HEK293 (cell line): ENCODE data around the gene PIK3R3.

Experiments
- BCL11A ChIP-seq: fragments of 450-650 bp; formaldehyde crosslinking; IDR thresholded peaks from 2 replicates; pipeline ENCODE4 v1.5.1; 2016; ENCODE audit warnings: low read depth, missing biosample characterization, missing genetic modification characterization
- GLIS2 ChIP-seq: fragments of 450-650 bp; formaldehyde crosslinking; IDR thresholded peaks from 2 replicates; pipeline ENCODE4 v1.5.1; 2016; ENCODE audit warnings: missing biosample characterization, missing genetic modification characterization
- INSM2 ChIP-seq: fragments of 450-650 bp; formaldehyde crosslinking; IDR thresholded peaks from 2 replicates; pipeline ENCODE4 v1.5.1; 2016; ENCODE audit warnings: missing biosample characterization, missing genetic modification characterization
- KLF16 ChIP-seq: fragments of 450-650 bp; formaldehyde crosslinking; IDR thresholded peaks from 2 replicates; pipeline ENCODE4 v1.5.1; 2017; ENCODE audit warnings: missing biosample characterization, missing genetic modification characterization
- KLF8 ChIP-seq: fragments of 450-650 bp; formaldehyde crosslinking; IDR thresholded peaks from 2 replicates; pipeline ENCODE4 v1.5.1; 2016; ENCODE audit warnings: missing biosample characterization, missing genetic modification characterization
- RBAK ChIP-seq: fragments of 450-650 bp; formaldehyde crosslinking; IDR thresholded peaks from 2 replicates; pipeline ENCODE4 v1.5.1; 2016; ENCODE audit warnings: missing biosample characterization, missing genetic modification characterization
- REPIN1 ChIP-seq: fragments of 450-650 bp; formaldehyde crosslinking; IDR thresholded peaks from 2 replicates; pipeline ENCODE4 v1.5.1; 2017; ENCODE audit warnings: missing biosample characterization, missing genetic modification characterization, low read depth
- SCRT1 ChIP-seq: fragments of 450-650 bp; formaldehyde crosslinking; IDR thresholded peaks from 2 replicates; pipeline ENCODE4 v1.5.1; 2016; ENCODE audit warnings: missing biosample characterization, missing genetic modification characterization, borderline replicate concordance
- SETDB1 ChIP-seq: IDR thresholded peaks from one replicate; pipeline ENCODE4 v1.6.1; 2017; ENCODE audit warnings: mild to moderate bottlenecking, low read length, moderate library complexity, mixed read lengths; ENCODE audit not compliant: insufficient read length
- ZBTB21 ChIP-seq: fragments of 450-650 bp; formaldehyde crosslinking; IDR thresholded peaks from 2 replicates; pipeline ENCODE4 v1.5.1; 2017; ENCODE audit warnings: missing biosample characterization, missing genetic modification characterization
- ZBTB26 ChIP-seq: fragments of 450-650 bp; formaldehyde crosslinking; optimal IDR thresholded peaks from 2 replicates; pipeline ENCODE3; 2016; ENCODE audit warnings: missing biosample characterization, mild to moderate bottlenecking, missing genetic modification characterization
- ZBTB6 ChIP-seq: fragments of 450-650 bp; formaldehyde crosslinking; IDR thresholded peaks from 2 replicates; pipeline ENCODE4 v1.5.1; 2017; ENCODE audit warnings: missing biosample characterization, missing genetic modification characterization
- ZFHX2 ChIP-seq: fragments of 450-650 bp; formaldehyde crosslinking; conservative IDR thresholded peaks from 2 replicates; pipeline ENCODE4 v1.5.1; 2016; ENCODE audit warnings: missing biosample characterization, missing genetic modification characterization
- ZFP69B ChIP-seq: fragments of 450-650 bp; formaldehyde crosslinking; IDR thresholded peaks from 2 replicates; pipeline ENCODE4 v1.5.1; 2016; ENCODE audit warnings: missing biosample characterization, missing genetic modification characterization
- ZIC2 ChIP-seq: fragments of 450-650 bp; formaldehyde crosslinking; IDR thresholded peaks from 2 replicates; pipeline ENCODE4 v1.5.1; 2016; ENCODE audit warnings: missing biosample characterization, missing genetic modification characterization
- ZNF157 ChIP-seq: fragments of 450-650 bp; formaldehyde crosslinking; IDR thresholded peaks from 2 replicates; pipeline ENCODE4 v1.5.1; 2016; ENCODE audit warnings: missing biosample characterization, missing genetic modification characterization
- ZNF16 ChIP-seq: fragments of 450-650 bp; formaldehyde crosslinking; IDR thresholded peaks from 2 replicates; pipeline ENCODE4 v1.5.1; 2016; ENCODE audit warnings: low read depth, missing biosample characterization, missing genetic modification characterization
- ZNF174 ChIP-seq: fragments of 450-650 bp; formaldehyde crosslinking; IDR thresholded peaks from 2 replicates; pipeline ENCODE4 v1.5.0; 2017; ENCODE audit warnings: missing biosample characterization, mild to moderate bottlenecking, missing genetic modification characterization
- ZNF2 ChIP-seq: fragments of 450-650 bp; formaldehyde crosslinking; IDR thresholded peaks from 2 replicates; pipeline ENCODE4 v1.5.1; 2016; ENCODE audit warnings: missing biosample characterization, missing genetic modification characterization
- ZNF239 ChIP-seq: fragments of 450-650 bp; formaldehyde crosslinking; IDR thresholded peaks from 2 replicates; pipeline ENCODE4 v1.5.1; 2016; ENCODE audit warnings: missing biosample characterization, missing genetic modification characterization
- ZNF274 ChIP-seq, 2 experiments: fragments of 200-500 bp in 1 of 2; fragments of 450-650 bp in 1 of 2; sonication (Bioruptor generic) in 1 of 2; formaldehyde crosslinking in 1 of 2; IDR thresholded peaks; 2 replicates each; pipeline versions ENCODE4 v1.5.1 to v1.6.1; 2014 to 2016; ENCODE audit warnings: borderline replicate concordance in 1 of 2, inconsistent platforms in 1 of 2, low read length in 1 of 2, missing biosample characterization in 1 of 2, missing genetic modification characterization in 1 of 2
- ZNF292 ChIP-seq: fragments of 450-650 bp; formaldehyde crosslinking; IDR thresholded peaks from 2 replicates; pipeline ENCODE4 v1.5.1; 2016; ENCODE audit warnings: low read depth, missing biosample characterization, missing genetic modification characterization, borderline replicate concordance
- ZNF366 ChIP-seq: fragments of 450-650 bp; formaldehyde crosslinking; conservative IDR thresholded peaks from 2 replicates; pipeline ENCODE4 v1.5.1; 2016; ENCODE audit warnings: missing biosample characterization, missing genetic modification characterization
- ZNF433 ChIP-seq: fragments of 450-650 bp; formaldehyde crosslinking; IDR thresholded peaks from 2 replicates; pipeline ENCODE4 v1.5.1; 2016; ENCODE audit warnings: missing biosample characterization, missing genetic modification characterization, low read depth
- ZNF600 ChIP-seq: fragments of 450-650 bp; formaldehyde crosslinking; IDR thresholded peaks from 2 replicates; pipeline ENCODE4 v1.5.1; 2016; ENCODE audit warnings: missing biosample characterization, missing genetic modification characterization
- ZNF629 ChIP-seq: fragments of 450-650 bp; formaldehyde crosslinking; IDR thresholded peaks from 2 replicates; pipeline ENCODE4 v1.5.1; 2017; ENCODE audit warnings: missing biosample characterization, missing genetic modification characterization
- TF ChIP-seq, protein P1 (sequence below): fragments of 450-650 bp; formaldehyde crosslinking; IDR thresholded peaks from 2 replicates; pipeline ENCODE4 v1.5.0; 2017; ENCODE audit warnings: missing biosample characterization, missing genetic modification characterization, borderline replicate concordance
- TF ChIP-seq, protein P2 (sequence below): fragments of 450-650 bp; formaldehyde crosslinking; IDR thresholded peaks from 2 replicates; pipeline ENCODE4 v1.5.1; 2016; ENCODE audit warnings: missing biosample characterization, missing genetic modification characterization
- TF ChIP-seq, protein P3 (sequence below): fragments of 450-650 bp; formaldehyde crosslinking; IDR thresholded peaks from 2 replicates; pipeline ENCODE4 v1.5.1; 2016; ENCODE audit warnings: missing biosample characterization, missing genetic modification characterization, borderline replicate concordance
- TF ChIP-seq, protein P4 (sequence below): fragments of 450-650 bp; formaldehyde crosslinking; IDR thresholded peaks from 2 replicates; pipeline ENCODE4 v1.5.1; 2017; ENCODE audit warnings: missing biosample characterization, missing genetic modification characterization

Gene PIK3R3

DNA sequence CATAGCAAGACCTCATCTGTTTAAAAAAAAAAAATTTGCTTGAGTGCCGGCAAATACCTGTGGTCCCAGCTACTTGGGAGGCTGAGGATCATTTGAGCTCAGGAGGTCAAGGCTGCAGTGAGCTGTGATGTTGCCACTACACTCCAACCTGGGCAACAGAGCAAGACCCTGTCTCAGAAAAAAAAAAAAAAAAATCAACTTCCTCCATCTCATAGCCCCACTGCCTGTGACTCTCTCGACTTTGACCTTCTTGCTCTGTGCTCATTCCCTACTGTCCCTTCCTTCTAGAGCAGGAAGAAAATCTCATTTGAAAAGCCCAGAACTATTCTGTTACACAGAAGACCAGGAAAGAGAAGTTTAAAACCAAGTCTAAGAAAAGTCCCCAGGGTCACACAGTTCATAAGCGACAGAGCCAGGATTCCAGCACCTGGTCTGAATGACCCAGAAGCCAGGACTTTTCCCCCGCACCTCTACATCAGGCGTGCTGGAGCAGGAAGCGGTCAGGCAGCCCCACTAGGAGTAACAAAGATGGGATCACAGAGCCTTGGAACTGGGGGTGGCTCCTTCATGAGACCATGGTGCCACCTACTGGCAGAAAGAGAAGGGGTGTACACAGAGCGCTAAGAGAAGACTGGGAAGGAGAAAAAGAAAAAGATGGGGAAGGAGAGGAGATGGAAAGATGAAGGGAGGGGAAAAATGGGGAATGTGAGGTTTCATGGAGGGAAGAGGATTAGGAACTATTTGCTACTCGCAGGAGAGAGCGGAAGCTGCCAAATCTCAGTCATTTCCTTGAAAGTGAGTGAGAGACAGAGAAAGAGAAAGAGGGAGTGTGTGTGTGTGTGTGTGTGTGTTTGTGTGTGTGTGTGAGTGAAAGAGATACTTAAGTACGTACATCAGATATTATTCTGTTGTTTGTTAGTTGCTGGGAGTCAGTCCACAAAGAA lies 47.0 kb upstream of the PIK3R3 start (continued):
- TF ChIP-seq, protein P1, sequence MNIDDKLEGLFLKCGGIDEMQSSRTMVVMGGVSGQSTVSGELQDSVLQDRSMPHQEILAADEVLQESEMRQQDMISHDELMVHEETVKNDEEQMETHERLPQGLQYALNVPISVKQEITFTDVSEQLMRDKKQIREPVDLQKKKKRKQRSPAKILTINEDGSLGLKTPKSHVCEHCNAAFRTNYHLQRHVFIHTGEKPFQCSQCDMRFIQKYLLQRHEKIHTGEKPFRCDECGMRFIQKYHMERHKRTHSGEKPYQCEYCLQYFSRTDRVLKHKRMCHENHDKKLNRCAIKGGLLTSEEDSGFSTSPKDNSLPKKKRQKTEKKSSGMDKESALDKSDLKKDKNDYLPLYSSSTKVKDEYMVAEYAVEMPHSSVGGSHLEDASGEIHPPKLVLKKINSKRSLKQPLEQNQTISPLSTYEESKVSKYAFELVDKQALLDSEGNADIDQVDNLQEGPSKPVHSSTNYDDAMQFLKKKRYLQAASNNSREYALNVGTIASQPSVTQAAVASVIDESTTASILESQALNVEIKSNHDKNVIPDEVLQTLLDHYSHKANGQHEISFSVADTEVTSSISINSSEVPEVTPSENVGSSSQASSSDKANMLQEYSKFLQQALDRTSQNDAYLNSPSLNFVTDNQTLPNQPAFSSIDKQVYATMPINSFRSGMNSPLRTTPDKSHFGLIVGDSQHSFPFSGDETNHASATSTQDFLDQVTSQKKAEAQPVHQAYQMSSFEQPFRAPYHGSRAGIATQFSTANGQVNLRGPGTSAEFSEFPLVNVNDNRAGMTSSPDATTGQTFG = no peak
- no peak for TF ChIP-seq ZNF239 (tag by site-specific recombination)
- peak; percentile 66; the same call in 1 of the 2 replicates for TF ChIP-seq KLF8 (tag by site-specific recombination)
- TF ChIP-seq ZNF174 (tag by site-specific recombination) = no peak
- TF ChIP-seq BCL11A (tag by site-specific recombination) = no peak
- no peak for TF ChIP-seq ZBTB26 (tag by site-specific recombination)
- no peak for TF ChIP-seq ZNF292 (tag by site-specific recombination)
- no peak for TF ChIP-seq ZNF433 (tag by site-specific recombination)
- TF ChIP-seq ZFHX2 (tag by site-specific recombination) = no peak
- TF ChIP-seq RBAK (tag by site-specific recombination) = no peak
- peak; percentile 21; the same call in 1 of the 2 replicates for TF ChIP-seq KLF16 (tag by site-specific recombination)
- TF ChIP-seq GLIS2 = no peak
- no peak for TF ChIP-seq SETDB1
- TF ChIP-seq, protein P2, sequence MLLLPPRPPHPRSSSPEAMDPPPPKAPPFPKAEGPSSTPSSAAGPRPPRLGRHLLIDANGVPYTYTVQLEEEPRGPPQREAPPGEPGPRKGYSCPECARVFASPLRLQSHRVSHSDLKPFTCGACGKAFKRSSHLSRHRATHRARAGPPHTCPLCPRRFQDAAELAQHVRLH (tag by site-specific recombination) = no peak
- no peak for TF ChIP-seq INSM2 (tag by site-specific recombination)
- TF ChIP-seq ZIC2 (tag by site-specific recombination) = no peak
- TF ChIP-seq ZNF629 (tag by site-specific recombination) = no peak
- TF ChIP-seq ZNF16 (tag by site-specific recombination) = no peak
- TF ChIP-seq, protein P3, sequence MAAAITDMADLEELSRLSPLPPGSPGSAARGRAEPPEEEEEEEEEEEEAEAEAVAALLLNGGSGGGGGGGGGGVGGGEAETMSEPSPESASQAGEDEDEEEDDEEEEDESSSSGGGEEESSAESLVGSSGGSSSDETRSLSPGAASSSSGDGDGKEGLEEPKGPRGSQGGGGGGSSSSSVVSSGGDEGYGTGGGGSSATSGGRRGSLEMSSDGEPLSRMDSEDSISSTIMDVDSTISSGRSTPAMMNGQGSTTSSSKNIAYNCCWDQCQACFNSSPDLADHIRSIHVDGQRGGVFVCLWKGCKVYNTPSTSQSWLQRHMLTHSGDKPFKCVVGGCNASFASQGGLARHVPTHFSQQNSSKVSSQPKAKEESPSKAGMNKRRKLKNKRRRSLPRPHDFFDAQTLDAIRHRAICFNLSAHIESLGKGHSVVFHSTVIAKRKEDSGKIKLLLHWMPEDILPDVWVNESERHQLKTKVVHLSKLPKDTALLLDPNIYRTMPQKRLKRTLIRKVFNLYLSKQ (tag by site-specific recombination) = no peak
- TF ChIP-seq, protein P4, sequence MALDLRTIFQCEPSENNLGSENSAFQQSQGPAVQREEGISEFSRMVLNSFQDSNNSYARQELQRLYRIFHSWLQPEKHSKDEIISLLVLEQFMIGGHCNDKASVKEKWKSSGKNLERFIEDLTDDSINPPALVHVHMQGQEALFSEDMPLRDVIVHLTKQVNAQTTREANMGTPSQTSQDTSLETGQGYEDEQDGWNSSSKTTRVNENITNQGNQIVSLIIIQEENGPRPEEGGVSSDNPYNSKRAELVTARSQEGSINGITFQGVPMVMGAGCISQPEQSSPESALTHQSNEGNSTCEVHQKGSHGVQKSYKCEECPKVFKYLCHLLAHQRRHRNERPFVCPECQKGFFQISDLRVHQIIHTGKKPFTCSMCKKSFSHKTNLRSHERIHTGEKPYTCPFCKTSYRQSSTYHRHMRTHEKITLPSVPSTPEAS (tag by site-specific recombination) = peak; percentile 91
- TF ChIP-seq ZNF157 = no peak
- TF ChIP-seq ZNF2 (tag by site-specific recombination) = peak; percentile 91
- no peak for TF ChIP-seq ZBTB6 (tag by site-specific recombination)
- peak; percentile 99 for TF ChIP-seq ZNF366
- TF ChIP-seq ZBTB21 = no peak
- TF ChIP-seq ZNF600 = peak; percentile 92
- no peak for TF ChIP-seq SCRT1 (tag by site-specific recombination)
- TF ChIP-seq ZNF274 (IDR thresholded peaks at IDR 0.05; ENCODE audit: low read length) = no peak
- TF ChIP-seq ZNF274 (tag by site-specific recombination; IDR thresholded peaks at IDR 0.05; ENCODE audit: borderline replicate concordance) = no peak
- TF ChIP-seq ZFP69B (tag by site-specific recombination) = 0 out of 2 replicates have a peak, but pooled peaks have one; percentile 19
- no peak for TF ChIP-seq REPIN1 (tag by site-specific recombination)
